K562 (cell line): Measurements from ENCODE around the gene MBP.

Source experiments
- CREB1 ChIP-seq, 2 experiments: sonication (generic) in 1 of 2; formaldehyde crosslinking in 1 of 2; IDR thresholded peaks; 2 replicates each; pipeline versions ENCODE4 v1.6.1 to v1.8.0; 2012 to 2022; ENCODE audit warnings: inconsistent platforms in 1 of 2, mild to moderate bottlenecking in 1 of 2, missing genetic modification reagents in 1 of 2, moderate library complexity in 1 of 2
- IRF1 ChIP-seq: sonication (generic); formaldehyde crosslinking; IDR thresholded peaks from 2 replicates; pipeline ENCODE4 v1.8.0; 2022; ENCODE audit warnings: missing genetic modification reagents, mild to moderate bottlenecking, borderline replicate concordance
- POLR2A ChIP-seq: fragments of 450-650 bp; conservative IDR thresholded peaks from 2 replicates; pipeline ENCODE4 v1.6.1; 2016
- ZBTB40 ChIP-seq, 2 experiments: fragments of 450-650 bp in 1 of 2; sonication (generic) in 1 of 2; formaldehyde crosslinking in 1 of 2; IDR thresholded peaks; 2 replicates each; pipeline versions ENCODE4 v1.7.1 to v1.9.0; 2016 to 2022; ENCODE audit warnings: inconsistent platforms in 1 of 2, mild to moderate bottlenecking in 1 of 2, missing genetic modification reagents in 1 of 2
- ZNF778 ChIP-seq: fragments of 450-650 bp; formaldehyde crosslinking; IDR thresholded peaks from 2 replicates; pipeline ENCODE4 v1.4.0; 2020; ENCODE audit warnings: mild to moderate bottlenecking, moderate library complexity

GRCh38 chr18:77055429-77056300 is 76.9 kb downstream of the MBP start:
- TF ChIP-seq ZNF778 (no peak), ZBTB40 (IDR thresholded peaks at IDR 0.05) (no peak), ZBTB40 (CRISPR knock-in tag; IDR thresholded peaks at IDR 0.05) (no peak), IRF1 (CRISPR knock-in tag) (no peak), POLR2A (no peak), CREB1 (IDR thresholded peaks at IDR 0.05) (no peak), CREB1 (CRISPR knock-in tag; IDR thresholded peaks at IDR 0.05) (no peak)
